Activated CD8-positive, alpha-beta memory T cell treated with anti-CD3 and anti-CD28 coated beads for 36 hours (primary cell): ENCODE measurements around the gene SLC22A3. TPM values are rescaled to one million over a fixed set of nuclear protein-coding genes. Genes with fewer than 3 reads are reported as not detected.
"Not testable (repeated sequence)": the region's sequence is repeated elsewhere in the genome, so short reads cannot be mapped to it uniquely, and the experiment has no call there.

ENCODE experiments used
- CTCF ChIA-PET: fragments of 350-600 bp; sonication (Branson Sonifier 250); formaldehyde crosslinking; loops from one replicate; lab custom pipeline; 2021; ENCODE audit warnings: antibody characterized with exemption; lab: Charles Lee
- POLR2A ChIA-PET: fragments of 350-600 bp; sonication (Branson Sonifier 250); formaldehyde crosslinking; loops from one replicate; lab custom pipeline; 2021; ENCODE audit warnings: antibody characterized with exemption; lab: Charles Lee
- total RNA-seq, 2 experiments: library from RNA; stranded (reverse); gene quantifications; one replicate each; pipeline ENCODE4 v1.2.3, GENCODE V29; 2021

SLC22A3 gene
- total RNA-seq, 2 experiments from 2014 or later = not detected

- CTCF ChIA-PET = no interaction called here
Observed at GRCh38 chr6:160363016-160363996, 15.1 kb downstream of the SLC22A3 start.

GRCh38 chr6:160365117-160365516 is 16.9 kb downstream of the SLC22A3 start:
- POLR2A ChIA-PET = no interaction called here
- CTCF ChIA-PET = no interaction called here

More at GRCh38 chr6:160363016-160363996, 15.1 kb downstream of the SLC22A3 start:
- POLR2A ChIA-PET = no interaction called here

- CTCF ChIA-PET = no interaction called here
Observed at GRCh38 chr6:160367798-160368547, 19.8 kb downstream of the SLC22A3 start.

GRCh38 chr6:160368670-160369069 is 20.5 kb downstream of the SLC22A3 start:
- ChIA-PET POLR2A (no interaction called here), CTCF (no interaction called here)

More at GRCh38 chr6:160367798-160368547, 19.8 kb downstream of the SLC22A3 start:
- POLR2A ChIA-PET = no interaction called here

- POLR2A ChIA-PET, CTCF ChIA-PET: not testable (repeated sequence)
Observed at GRCh38 chr6:160373601-160374000, 25.4 kb downstream of the SLC22A3 start.

- ChIA-PET CTCF (no interaction called here), POLR2A (no interaction called here)
Observed at GRCh38 chr6:160374836-160375560, 26.8 kb downstream of the SLC22A3 start.

GRCh38 chr6:160375561-160375949 is 27.4 kb downstream of the SLC22A3 start:
- ChIA-PET CTCF (no interaction called here), POLR2A (no interaction called here)

GRCh38 chr6:160376445-160376844 is 28.3 kb downstream of the SLC22A3 start:
- CTCF ChIA-PET = no interaction called here
- POLR2A ChIA-PET = no interaction called here

GRCh38 chr6:160378218-160378617 is 30.0 kb downstream of the SLC22A3 start:
- CTCF ChIA-PET = no interaction called here
- POLR2A ChIA-PET = no interaction called here

GRCh38 chr6:160378882-160379281 is 30.7 kb downstream of the SLC22A3 start:
- ChIA-PET POLR2A (no interaction called here), CTCF (no interaction called here)

- ChIA-PET CTCF (no interaction called here), POLR2A (no interaction called here)
Observed at GRCh38 chr6:160379466-160379865, 31.3 kb downstream of the SLC22A3 start.

- CTCF ChIA-PET = no interaction called here
- POLR2A ChIA-PET = no interaction called here
Observed at GRCh38 chr6:160382946-160383345, 34.8 kb downstream of the SLC22A3 start.

- ChIA-PET CTCF (interaction anchor here (0.6 kb wide), 1 partner anchor 16 kb away, joined by 3 read pairs; no protein-coding TSS in a partner anchor), POLR2A (no interaction called here)
Observed at GRCh38 chr6:160386869-160387530, 38.8 kb downstream of the SLC22A3 start.

GRCh38 chr6:160387916-160388643 is 39.9 kb downstream of the SLC22A3 start:
- ChIA-PET POLR2A (no interaction called here), CTCF (interaction anchor here (0.6 kb wide), 1 partner anchor 15 kb away, joined by 3 read pairs; no protein-coding TSS in a partner anchor)

GRCh38 chr6:160388922-160389321 is 40.7 kb downstream of the SLC22A3 start:
- ChIA-PET CTCF (no interaction called here), POLR2A (no interaction called here)

- CTCF ChIA-PET = no interaction called here
Observed at GRCh38 chr6:160391419-160392116, 43.4 kb downstream of the SLC22A3 start.

GRCh38 chr6:160393442-160393841 is 45.3 kb downstream of the SLC22A3 start:
- CTCF ChIA-PET, POLR2A ChIA-PET: not testable (repeated sequence)

More at GRCh38 chr6:160391419-160392116, 43.4 kb downstream of the SLC22A3 start:
- POLR2A ChIA-PET = no interaction called here
